COR-L47 (cell line): ENCODE measurements around the gene ERMN.
"Not testable (repeated sequence)": the region's sequence is repeated elsewhere in the genome, so short reads cannot be mapped to it uniquely, and the experiment has no call there.

Experiments
- DNase-seq: peaks from one replicate; lab custom pipeline; 2025; lab: John Stamatoyannopoulos, UW

ERMN gene

GRCh38 chr2:157292853-157293252 is 32.8 kb downstream of the ERMN start:
- DNase-seq: no peak

DNA sequence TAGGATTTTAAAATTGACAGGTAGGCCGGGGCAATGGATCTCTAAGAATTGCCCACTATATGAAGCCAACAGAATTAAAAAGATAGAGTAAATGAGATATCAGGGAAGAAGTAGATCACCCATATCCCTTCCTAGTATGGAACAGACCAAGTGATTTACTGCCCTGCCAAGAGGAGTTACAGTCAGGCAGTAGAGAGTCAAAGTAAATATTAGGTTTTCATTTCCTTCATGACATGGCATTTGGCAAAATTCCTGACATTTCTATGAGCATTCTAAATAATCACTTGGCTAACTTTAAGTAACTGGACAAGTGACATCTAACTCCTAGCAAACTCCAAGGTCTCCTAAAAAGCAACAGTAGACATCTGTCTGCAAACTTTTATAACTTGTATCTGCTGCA is 34.6 kb downstream of the ERMN start:
- DNase-seq: no peak

DNA sequence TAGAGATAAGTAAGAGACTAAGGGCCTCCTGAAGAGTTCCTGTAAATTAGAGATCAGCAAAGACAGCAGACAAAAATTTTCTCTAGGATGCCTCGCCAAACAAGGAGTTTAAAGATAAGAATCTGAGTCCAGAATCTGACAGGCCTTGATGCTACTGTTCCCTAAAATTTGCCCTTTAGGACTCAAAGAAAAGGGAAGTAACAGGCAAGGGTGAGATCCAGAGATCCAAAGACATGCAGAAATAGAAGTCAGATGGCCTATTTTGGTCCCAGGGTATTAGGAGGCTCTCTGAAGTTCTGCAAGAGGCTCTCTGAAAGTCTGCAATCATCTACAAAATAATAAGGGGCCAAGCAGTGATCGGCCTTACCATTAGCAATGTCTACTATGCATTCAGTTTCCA is 35.1 kb downstream of the ERMN start:
- no peak for DNase-seq

GRCh38 chr2:157287160-157287559 is 38.5 kb downstream of the ERMN start:
- DNase-seq: no peak

DNA sequence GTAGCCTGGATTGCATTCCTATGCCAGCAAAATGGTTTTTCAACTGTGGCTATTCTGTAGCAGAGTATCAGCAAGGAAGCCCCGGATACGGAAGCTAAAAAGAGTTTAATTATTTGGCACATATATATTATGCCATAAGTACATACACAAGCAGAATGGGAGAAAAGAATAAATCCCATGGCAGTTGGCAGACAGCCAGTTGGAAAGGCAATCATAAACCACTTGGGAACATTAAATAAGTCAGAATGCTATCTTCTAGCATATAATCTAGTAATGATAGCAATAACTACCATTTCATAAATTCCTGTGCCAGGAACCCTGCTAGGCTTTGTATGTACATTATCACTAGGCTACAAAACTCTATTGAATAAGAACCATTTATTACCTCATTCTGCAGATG is 42.2 kb downstream of the ERMN start:
- DNase-seq: peak; percentile 31

DNA sequence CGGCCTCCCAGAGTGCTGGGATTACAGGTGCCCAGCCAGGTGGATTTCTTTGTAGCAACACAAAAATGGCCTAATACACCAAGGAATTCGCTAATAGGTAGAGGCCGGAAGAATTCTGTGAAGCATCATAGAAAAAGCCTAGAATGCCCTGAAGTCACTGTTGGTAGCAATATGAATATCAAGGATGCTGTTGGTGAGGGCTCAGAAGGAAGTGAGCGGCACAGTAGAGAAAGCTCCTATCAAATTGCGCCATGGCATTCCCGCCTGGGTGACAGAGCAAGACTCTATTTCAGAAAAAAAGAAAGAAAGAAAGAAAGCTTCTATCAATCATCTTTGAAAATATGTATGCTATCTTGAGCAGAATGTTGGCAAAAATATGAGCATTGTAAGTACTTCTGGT is 44.3 kb downstream of the ERMN start:
- DNase-seq: no peak

- DNase-seq: not testable (repeated sequence)
Observed at GRCh38 chr2:157279311-157279710, 46.3 kb downstream of the ERMN start.

DNA sequence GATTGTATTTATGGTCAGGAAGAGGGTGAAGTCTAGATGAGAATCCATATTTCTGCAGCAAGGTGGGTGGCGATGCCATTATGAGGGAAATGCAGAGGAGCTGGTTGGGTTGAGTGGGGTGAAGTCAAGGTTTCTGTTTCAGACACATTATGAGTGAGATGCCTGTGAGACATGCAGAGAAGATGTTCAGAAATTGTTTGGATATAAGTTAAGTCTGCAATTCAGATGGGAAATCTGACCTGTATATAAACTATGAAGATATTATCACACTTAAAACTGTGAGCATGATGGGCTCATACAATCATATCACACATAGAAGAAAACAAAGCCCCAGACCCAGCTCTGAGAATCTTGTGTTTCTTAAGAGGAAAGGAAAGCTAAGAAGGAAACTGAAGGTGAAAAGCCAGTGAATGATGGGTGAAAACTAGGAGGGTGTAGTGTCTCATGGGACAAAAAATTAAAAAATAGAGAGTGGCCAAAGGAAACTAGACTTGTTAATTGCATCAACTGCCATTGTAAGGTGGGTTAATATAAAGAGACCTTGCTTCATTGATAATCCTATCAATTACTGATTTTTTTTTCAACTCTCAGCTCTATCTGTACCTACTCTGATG is 53.9 kb downstream of the ERMN start:
- no peak for DNase-seq

DNA sequence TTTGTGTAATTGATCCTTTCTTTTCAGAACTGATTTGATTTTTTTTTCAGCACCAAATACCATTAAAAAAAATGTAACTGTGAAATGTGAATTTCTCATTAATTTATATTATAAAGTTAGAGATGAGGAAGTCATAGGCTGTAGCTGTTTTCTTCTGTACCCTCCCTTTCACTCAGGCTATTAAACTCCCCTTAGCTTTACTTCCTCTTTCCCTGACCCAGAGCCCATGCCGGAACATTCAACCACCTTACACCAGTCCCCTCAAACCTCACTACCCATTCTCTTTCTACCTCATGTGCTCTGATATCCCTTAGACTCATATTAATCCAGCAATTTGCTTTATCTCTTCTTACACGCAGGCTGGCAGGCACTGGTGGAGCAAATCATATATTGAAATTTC is 55.7 kb downstream of the ERMN start:
- DNase-seq: no peak

GRCh38 chr2:157269060-157269459 is 56.6 kb downstream of the ERMN start:
- DNase-seq: no peak
